ENCODE data around the gene PLPPR5.

Gene PLPPR5

DNA sequence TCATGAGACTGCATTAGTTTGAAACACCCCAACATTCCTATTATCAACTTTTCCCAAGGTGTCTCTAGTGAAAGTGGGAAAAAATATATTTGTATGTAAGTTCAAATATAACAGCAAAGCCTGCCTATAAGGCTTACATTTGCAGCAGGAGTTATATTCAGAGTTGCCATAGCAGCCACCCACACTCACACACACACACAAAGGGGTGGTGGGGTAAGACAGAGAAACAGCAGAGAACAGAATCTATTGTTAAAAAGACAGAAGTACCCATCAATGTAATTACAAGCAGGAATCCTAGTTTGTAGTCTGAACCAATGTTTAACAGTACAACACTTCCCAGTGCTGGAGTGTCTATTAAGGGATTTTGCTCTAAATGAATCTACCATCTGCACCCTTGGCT lies 55.0 kb downstream of the PLPPR5 start:
- Histone ChIP-seq H3K4me1 (ENCODE audit: insufficient read depth, low read length) (no peaks in the 10 kb centered on the region), H3K4me3 (ENCODE audit: low read depth in 1 of 2, low read length in 2 of 2) (no peak overlapping the region), H3K27me3 (ENCODE audit: insufficient read depth, low read length, poor library complexity) (no peaks in the 10 kb centered on the region), H3K4me2 (ENCODE audit: insufficient read depth, low read length) (no peak overlapping the region), H2AFZ (ENCODE audit: low read depth, low read length) (no peak overlapping the region), H4K20me1 (ENCODE audit: insufficient read depth, low read length) (no peaks in the 10 kb centered on the region), H3K79me2 (ENCODE audit: insufficient read depth, low read length) (no peaks in the 10 kb centered on the region), H3K9ac (ENCODE audit: low read depth, low read length) (no peak overlapping the region), H3K27ac (ENCODE audit: low read length) (no peak overlapping the region), H3K36me3 (ENCODE audit: insufficient read depth, low read length) (no peaks in the 10 kb centered on the region), H3K9me3 (ENCODE audit: insufficient read depth, low read length, severe bottlenecking) (no peaks in the 10 kb centered on the region)
- TF ChIP-seq, protein P1, sequence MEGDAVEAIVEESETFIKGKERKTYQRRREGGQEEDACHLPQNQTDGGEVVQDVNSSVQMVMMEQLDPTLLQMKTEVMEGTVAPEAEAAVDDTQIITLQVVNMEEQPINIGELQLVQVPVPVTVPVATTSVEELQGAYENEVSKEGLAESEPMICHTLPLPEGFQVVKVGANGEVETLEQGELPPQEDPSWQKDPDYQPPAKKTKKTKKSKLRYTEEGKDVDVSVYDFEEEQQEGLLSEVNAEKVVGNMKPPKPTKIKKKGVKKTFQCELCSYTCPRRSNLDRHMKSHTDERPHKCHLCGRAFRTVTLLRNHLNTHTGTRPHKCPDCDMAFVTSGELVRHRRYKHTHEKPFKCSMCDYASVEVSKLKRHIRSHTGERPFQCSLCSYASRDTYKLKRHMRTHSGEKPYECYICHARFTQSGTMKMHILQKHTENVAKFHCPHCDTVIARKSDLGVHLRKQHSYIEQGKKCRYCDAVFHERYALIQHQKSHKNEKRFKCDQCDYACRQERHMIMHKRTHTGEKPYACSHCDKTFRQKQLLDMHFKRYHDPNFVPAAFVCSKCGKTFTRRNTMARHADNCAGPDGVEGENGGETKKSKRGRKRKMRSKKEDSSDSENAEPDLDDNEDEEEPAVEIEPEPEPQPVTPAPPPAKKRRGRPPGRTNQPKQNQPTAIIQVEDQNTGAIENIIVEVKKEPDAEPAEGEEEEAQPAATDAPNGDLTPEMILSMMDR (IDR thresholded peaks at IDR 0.05; ENCODE audit: borderline replicate concordance, extremely low read depth, low read length, poor library complexity, severe bottlenecking) = no peak
- TF ChIP-seq EZH2 (IDR thresholded peaks at IDR 0.05; ENCODE audit: borderline replicate concordance, low read depth, low read length, severe bottlenecking) = no peak
- ATAC-seq (ENCODE audit: insufficient read depth, low read depth) (no peak), DNase-seq (no peak)

DNA sequence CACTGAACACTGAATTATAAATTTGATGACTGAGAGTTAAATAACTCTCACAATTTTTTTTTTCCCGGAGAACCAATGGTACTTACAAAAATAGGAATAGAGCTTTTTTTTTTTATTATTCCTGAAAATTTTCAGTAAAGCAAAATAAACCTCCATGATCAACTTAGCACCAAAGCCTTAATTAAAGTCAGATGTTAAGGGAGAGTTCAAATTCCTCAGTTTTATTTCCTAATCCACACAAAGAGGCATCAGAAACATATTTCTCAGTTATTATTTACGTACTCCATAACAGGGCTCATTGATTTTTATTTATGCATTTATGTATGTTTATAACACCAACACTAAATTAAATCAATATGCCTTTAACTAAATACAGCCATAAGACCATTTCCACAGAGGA lies 55.5 kb downstream of the PLPPR5 start:
- H3K9ac ChIP-seq (ENCODE audit: low read depth, low read length) = no peak overlapping the region
- H3K27me3 ChIP-seq (ENCODE audit: insufficient read depth, low read length, poor library complexity) = no peaks in the 10 kb centered on the region
- H2AFZ ChIP-seq (ENCODE audit: low read depth, low read length) = no peak overlapping the region
- DNase-seq = no peak
- H3K9me3 ChIP-seq (ENCODE audit: insufficient read depth, low read length, severe bottlenecking) = no peaks in the 10 kb centered on the region
- no peaks in the 10 kb centered on the region for H3K36me3 ChIP-seq (ENCODE audit: insufficient read depth, low read length)
- no peaks in the 10 kb centered on the region for H3K4me1 ChIP-seq (ENCODE audit: insufficient read depth, low read length)
- ATAC-seq (ENCODE audit: insufficient read depth, low read depth) = no peak
- H4K20me1 ChIP-seq (ENCODE audit: insufficient read depth, low read length) = no peaks in the 10 kb centered on the region
- no peak overlapping the region for H3K4me2 ChIP-seq (ENCODE audit: insufficient read depth, low read length)
- no peak for TF ChIP-seq EZH2 (IDR thresholded peaks at IDR 0.05; ENCODE audit: borderline replicate concordance, low read depth, low read length, severe bottlenecking)
- TF ChIP-seq, protein P1 (IDR thresholded peaks at IDR 0.05; ENCODE audit: borderline replicate concordance, extremely low read depth, low read length, poor library complexity, severe bottlenecking) = no peak
- H3K4me3 ChIP-seq (ENCODE audit: low read depth in 1 of 2, low read length in 2 of 2) = no peak overlapping the region
- no peaks in the 10 kb centered on the region for H3K79me2 ChIP-seq (ENCODE audit: insufficient read depth, low read length)
- H3K27ac ChIP-seq (ENCODE audit: low read length) = no peak overlapping the region

DNA sequence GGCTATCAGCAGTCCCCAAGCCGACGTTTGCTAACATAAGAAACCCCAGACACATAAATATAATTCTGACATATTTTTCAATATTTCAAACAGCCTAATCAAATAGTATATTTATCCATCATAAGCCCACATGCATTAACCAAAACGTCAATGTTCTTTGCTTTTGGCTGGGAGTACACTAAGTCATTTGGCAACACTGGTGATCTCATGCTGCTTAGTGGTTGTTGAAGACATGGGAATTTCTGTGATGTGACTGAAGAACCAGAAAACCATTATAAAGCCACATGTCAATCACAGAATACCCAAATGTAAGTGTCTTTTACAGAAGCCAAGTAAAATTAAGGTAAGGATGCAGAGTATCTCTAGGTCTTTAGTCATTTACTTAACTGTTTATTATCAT lies 57.6 kb downstream of the PLPPR5 start:
- Histone ChIP-seq H2AFZ (ENCODE audit: low read depth, low read length) (no peak overlapping the region), H3K27me3 (ENCODE audit: insufficient read depth, low read length, poor library complexity) (no peaks in the 10 kb centered on the region), H3K9me3 (ENCODE audit: insufficient read depth, low read length, severe bottlenecking) (no peaks in the 10 kb centered on the region), H3K36me3 (ENCODE audit: insufficient read depth, low read length) (no peaks in the 10 kb centered on the region), H3K4me2 (ENCODE audit: insufficient read depth, low read length) (no peak overlapping the region), H3K79me2 (ENCODE audit: insufficient read depth, low read length) (no peaks in the 10 kb centered on the region), H3K4me3 (ENCODE audit: low read depth in 1 of 2, low read length in 2 of 2) (no peak overlapping the region), H4K20me1 (ENCODE audit: insufficient read depth, low read length) (no peaks in the 10 kb centered on the region), H3K27ac (ENCODE audit: low read length) (no peak overlapping the region), H3K9ac (ENCODE audit: low read depth, low read length) (no peak overlapping the region), H3K4me1 (ENCODE audit: insufficient read depth, low read length) (no peaks in the 10 kb centered on the region)
- no peak for TF ChIP-seq EZH2 (IDR thresholded peaks at IDR 0.05; ENCODE audit: borderline replicate concordance, low read depth, low read length, severe bottlenecking)
- TF ChIP-seq, protein P1 (IDR thresholded peaks at IDR 0.05; ENCODE audit: borderline replicate concordance, extremely low read depth, low read length, poor library complexity, severe bottlenecking) = no peak
- ATAC-seq (ENCODE audit: insufficient read depth, low read depth) = no peak
- no peak for DNase-seq

DNA sequence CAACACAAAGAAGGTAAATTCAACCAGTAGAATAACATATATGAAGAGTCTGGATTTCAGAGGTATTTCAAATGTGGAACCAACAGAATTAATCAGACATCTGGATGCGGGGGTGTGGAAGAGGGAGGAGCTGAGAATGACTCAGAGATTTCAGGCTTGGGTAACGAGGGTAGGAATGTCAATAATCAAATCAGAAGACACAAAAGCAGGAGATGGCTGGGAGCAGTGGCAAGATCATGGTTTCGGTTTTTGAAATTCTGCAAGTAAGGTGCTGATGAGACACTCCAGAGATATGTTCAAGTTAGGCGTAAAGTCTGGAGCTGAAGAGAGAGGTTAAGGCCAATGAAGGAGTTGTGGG lies 64.0 kb downstream of the PLPPR5 start:
- Histone ChIP-seq H3K4me3 (ENCODE audit: low read depth in 1 of 2, low read length in 2 of 2) (no peak overlapping the region), H3K27ac (ENCODE audit: low read length) (no peak overlapping the region), H3K9me3 (ENCODE audit: insufficient read depth, low read length, severe bottlenecking) (no peaks in the 10 kb centered on the region), H3K4me1 (ENCODE audit: insufficient read depth, low read length) (no peaks in the 10 kb centered on the region), H3K27me3 (ENCODE audit: insufficient read depth, low read length, poor library complexity) (no peaks in the 10 kb centered on the region), H3K36me3 (ENCODE audit: insufficient read depth, low read length) (no peaks in the 10 kb centered on the region), H3K4me2 (ENCODE audit: insufficient read depth, low read length) (no peak overlapping the region), H2AFZ (ENCODE audit: low read depth, low read length) (no peak overlapping the region), H3K9ac (ENCODE audit: low read depth, low read length) (no peak overlapping the region), H4K20me1 (ENCODE audit: insufficient read depth, low read length) (no peaks in the 10 kb centered on the region), H3K79me2 (ENCODE audit: insufficient read depth, low read length) (no peaks in the 10 kb centered on the region)
- ATAC-seq (ENCODE audit: insufficient read depth, low read depth) = no peak
- no peak for TF ChIP-seq EZH2 (IDR thresholded peaks at IDR 0.05; ENCODE audit: borderline replicate concordance, low read depth, low read length, severe bottlenecking)
- TF ChIP-seq, protein P1 (IDR thresholded peaks at IDR 0.05; ENCODE audit: borderline replicate concordance, extremely low read depth, low read length, poor library complexity, severe bottlenecking) = no peak
- DNase-seq = no peak

Data from DND-41 (cell line).